ENCODE data around the gene DUSP9.
"Not testable (repeated sequence)": the region's sequence is repeated elsewhere in the genome, so short reads cannot be mapped to it uniquely, and the experiment has no call there.

DNA sequence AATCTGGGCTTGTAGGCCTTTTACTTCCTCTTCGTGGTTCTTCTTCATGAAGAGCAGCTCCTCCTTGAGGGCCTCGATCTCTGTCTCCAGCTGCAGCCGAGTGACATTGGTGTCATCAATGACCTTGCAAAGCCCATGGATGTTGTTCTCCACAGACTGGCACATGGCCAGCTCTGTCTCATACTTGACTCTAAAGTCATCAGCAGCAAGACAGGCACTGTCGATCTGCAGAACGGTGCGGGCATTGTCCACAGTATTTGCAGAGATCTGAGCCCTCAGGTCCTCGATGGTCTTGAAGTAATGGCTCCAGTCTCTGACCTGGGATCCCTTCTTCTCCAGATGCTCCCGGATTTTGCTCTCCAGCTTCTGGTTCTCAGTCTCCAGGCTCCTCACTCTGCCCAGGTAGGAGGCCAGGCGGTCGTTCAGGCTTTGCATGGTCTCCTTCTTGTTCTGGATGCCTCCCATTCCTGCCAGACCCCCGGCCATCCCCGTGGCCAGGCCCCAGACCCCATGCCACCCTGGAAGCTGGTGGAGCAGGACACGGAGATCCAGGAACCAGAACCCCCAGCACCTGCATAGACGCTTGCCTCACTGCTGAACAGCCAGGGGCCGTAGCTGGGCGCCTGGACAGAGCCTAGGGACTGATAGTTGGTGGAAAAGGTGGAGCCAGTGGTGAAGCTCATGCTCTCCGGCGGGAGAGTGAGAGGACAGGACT, 42.2 kb upstream of the DUSP9 start:
- not testable (repeated sequence) for TF ChIP-seq SIN3A (IDR thresholded peaks at IDR 0.05; ENCODE audit: low read depth); CTCF (IDR thresholded peaks at IDR 0.05 in 2 of 3, conservative IDR thresholded peaks at IDR 0.05 in 1 of 3; ENCODE audit: borderline replicate concordance in 1 of 3, insufficient read depth in 1 of 3, low read depth in 2 of 3, low read length in 2 of 3); POLR2AphosphoS5 (IDR thresholded peaks at IDR 0.05; ENCODE audit: low read depth, low read length); SP1 (IDR thresholded peaks at IDR 0.05; ENCODE audit: low read depth); CEBPB (IDR thresholded peaks at IDR 0.05; ENCODE audit: low read depth); RAD21 (IDR thresholded peaks at IDR 0.05; ENCODE audit: low read depth); EGR1 (IDR thresholded peaks at IDR 0.05; ENCODE audit: low read depth); EZH2 (IDR thresholded peaks at IDR 0.05); POLR2A (IDR thresholded peaks at IDR 0.05; ENCODE audit: borderline replicate concordance, extremely low read depth, insufficient read depth, insufficient read length); FOSL1 (IDR thresholded peaks at IDR 0.05; ENCODE audit: low read depth)
- TF ChIP-seq, protein P1, sequence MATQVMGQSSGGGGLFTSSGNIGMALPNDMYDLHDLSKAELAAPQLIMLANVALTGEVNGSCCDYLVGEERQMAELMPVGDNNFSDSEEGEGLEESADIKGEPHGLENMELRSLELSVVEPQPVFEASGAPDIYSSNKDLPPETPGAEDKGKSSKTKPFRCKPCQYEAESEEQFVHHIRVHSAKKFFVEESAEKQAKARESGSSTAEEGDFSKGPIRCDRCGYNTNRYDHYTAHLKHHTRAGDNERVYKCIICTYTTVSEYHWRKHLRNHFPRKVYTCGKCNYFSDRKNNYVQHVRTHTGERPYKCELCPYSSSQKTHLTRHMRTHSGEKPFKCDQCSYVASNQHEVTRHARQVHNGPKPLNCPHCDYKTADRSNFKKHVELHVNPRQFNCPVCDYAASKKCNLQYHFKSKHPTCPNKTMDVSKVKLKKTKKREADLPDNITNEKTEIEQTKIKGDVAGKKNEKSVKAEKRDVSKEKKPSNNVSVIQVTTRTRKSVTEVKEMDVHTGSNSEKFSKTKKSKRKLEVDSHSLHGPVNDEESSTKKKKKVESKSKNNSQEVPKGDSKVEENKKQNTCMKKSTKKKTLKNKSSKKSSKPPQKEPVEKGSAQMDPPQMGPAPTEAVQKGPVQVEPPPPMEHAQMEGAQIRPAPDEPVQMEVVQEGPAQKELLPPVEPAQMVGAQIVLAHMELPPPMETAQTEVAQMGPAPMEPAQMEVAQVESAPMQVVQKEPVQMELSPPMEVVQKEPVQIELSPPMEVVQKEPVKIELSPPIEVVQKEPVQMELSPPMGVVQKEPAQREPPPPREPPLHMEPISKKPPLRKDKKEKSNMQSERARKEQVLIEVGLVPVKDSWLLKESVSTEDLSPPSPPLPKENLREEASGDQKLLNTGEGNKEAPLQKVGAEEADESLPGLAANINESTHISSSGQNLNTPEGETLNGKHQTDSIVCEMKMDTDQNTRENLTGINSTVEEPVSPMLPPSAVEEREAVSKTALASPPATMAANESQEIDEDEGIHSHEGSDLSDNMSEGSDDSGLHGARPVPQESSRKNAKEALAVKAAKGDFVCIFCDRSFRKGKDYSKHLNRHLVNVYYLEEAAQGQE (IDR thresholded peaks at IDR 0.05; ENCODE audit: low read depth): not testable (repeated sequence)
- TF ChIP-seq, protein P2, sequence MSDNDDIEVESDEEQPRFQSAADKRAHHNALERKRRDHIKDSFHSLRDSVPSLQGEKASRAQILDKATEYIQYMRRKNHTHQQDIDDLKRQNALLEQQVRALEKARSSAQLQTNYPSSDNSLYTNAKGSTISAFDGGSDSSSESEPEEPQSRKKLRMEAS (IDR thresholded peaks at IDR 0.05): not testable (repeated sequence)

All from HCT116 (cell line).